Activated T-cell treated with anti-CD3 and anti-CD28 coated beads for 1 hour (primary cell): ENCODE measurements around the gene HBZ.
"Not testable (repeated sequence)": the region's sequence is repeated elsewhere in the genome, so short reads cannot be mapped to it uniquely, and the experiment has no call there.

ENCODE experiments used
- DNase-seq: peaks from one replicate; pipeline ENCODE4 v3.0.0-alpha.2; 2020; ENCODE audit warnings: low read depth

The HBZ gene

DNA sequence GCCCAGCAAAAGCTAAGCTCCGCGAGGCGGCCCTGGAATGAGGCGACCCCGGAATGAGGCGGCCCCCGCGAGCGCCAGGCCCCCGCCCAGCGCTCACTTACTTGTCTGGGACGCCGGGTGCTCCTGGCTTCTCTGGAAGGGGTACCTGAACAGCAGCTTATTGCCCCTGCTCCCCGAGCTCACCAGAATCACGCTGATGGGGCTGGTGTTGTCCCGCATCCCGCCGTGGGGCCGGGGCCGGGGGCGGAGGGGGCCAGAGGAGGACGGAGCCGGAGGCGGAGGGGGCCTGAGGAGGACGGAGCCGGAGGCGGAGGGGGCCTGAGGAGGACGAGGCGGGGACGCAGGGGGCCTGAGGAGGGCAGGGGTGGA, 14.4 kb upstream of the HBZ start:
- DNase-seq, result peak; percentile 18

DNA sequence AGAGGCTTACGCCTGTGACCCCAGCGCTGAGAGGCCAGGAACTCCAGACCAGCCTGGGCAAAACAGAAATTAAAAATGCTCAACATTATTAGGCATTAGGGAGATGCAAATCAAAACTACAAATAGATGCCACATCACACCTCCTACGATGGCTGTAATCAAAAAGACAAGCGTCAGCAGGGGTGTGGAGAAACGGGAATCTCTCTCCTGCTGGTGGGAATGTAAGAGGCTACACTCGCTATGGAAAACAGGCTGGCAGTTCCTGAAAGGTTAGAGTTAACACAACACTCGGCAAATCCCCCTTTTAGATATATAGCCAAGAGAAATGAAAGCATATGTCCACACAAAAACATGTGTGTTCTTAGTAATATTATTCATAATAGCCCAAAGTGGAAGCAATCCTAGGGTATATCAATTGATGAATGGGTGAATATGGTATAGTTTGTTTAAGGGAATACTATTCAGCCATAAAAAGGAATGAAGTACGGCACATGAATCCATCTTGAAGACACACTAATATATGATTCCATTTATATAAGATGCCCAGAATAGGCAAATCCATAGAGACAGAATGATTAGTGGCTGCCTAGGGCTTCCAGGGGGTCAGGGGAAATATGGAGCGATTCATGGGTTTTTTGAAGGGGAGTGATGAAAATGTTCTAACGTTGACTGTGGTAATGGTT, 12.1 kb upstream of the HBZ start:
- no peak for DNase-seq

DNA sequence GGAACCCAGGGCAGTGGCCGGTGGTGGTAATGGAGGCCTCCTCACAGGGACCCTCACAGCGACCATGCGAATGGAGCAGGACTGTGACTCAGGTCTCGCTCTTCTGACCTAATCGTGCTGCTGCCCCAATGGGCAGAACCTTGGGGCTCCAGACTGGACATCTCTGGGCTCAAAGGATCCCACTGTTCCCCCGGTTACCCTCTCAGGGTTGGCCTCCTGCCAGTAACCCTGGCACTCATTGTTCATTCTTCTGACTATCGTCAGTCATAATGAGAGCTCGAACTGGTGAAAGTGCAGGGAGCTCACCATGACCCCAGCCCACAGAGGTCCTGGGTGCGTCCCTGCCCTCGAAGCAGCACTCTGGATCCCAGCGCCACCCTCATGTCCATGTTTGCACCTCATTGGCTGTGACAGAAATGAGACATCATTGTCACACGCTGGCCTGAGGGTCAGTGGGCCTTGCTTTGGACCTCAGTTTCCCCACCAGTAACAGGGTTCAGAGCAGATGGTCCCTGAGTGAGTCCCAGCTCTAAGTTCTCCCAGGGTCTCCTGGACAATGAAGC, 10.0 kb upstream of the HBZ start:
- DNase-seq, result no peak

DNA sequence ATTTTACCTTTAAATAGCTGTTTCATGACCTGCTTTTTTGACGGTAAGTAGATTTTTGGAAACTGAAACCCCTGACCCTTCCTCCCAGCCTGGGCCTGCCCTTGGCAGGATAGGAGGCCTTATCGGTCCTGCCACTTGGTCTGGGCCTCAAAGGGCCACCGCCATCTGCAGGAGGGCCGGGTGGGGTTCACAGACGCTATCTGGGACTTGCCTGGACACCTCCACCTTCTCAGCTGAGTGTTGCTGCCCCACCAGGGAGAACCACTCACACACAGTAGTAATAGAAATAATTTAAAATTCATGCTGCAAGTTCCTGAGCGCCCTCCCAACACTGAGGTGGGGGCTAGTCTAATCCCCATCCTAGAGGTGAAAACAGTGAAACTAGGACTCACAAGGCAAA, 9.4 kb upstream of the HBZ start:
- DNase-seq, result no peak

DNA sequence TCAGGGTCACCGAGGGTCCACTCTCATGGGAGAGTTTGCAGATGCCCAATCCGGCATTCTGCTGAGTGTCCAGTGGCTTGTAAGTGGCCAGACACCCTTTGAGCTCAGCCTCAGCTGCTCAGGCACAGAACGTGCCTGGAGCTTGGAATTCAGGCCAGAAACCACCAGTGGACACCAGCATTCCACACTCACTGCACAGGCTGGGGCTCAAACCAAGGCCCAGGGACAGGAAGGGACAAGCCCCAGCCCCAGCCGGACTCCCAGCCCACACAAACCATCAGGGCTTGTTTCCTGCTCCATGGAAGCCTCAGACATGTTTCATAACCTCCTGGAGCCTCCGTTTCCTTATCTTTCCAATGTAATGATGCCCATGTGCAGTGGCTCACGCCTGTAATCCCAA, 9.0 kb upstream of the HBZ start:
- no peak for DNase-seq

DNA sequence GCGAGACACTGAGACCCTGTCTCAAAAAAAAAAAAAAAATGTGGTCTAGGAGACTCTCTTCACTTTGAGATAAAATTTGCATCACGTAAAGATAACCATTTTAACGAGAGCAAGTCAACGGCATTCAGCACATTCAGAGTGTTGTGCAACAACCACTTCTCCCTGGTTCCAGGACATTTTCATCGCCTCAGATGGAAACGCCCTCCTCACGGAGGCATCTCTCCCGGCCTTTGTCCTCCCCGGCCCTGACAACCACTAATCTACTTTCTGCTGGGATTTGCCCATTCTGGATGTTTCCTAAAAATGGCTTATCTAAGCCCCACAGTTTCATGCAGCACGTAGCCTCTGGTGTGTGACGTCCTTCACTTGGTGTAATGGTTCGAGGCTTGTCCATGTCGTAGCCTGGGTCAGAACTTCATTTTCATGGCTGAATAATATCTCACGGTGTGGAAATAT, 7.6 kb upstream of the HBZ start:
- DNase-seq, result no peak

DNA sequence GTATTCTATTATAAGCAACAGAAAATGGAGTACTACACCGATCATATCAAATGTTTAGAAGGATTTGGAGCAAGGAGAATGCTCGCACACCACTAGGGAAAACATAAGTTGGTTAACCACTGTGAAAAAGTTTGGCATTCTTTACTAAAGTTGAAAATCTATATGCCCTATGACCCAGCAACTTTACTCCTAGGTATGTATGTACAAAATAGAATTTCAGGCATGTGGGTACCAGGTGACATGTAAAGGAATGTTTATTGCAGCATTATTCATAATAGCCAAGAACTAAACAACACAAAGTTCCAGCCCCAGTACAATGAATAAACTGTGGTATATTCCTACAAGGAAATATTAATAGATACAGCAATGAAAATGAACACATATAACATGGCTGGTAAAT, 5.8 kb upstream of the HBZ start:
- no peak for DNase-seq

DNA sequence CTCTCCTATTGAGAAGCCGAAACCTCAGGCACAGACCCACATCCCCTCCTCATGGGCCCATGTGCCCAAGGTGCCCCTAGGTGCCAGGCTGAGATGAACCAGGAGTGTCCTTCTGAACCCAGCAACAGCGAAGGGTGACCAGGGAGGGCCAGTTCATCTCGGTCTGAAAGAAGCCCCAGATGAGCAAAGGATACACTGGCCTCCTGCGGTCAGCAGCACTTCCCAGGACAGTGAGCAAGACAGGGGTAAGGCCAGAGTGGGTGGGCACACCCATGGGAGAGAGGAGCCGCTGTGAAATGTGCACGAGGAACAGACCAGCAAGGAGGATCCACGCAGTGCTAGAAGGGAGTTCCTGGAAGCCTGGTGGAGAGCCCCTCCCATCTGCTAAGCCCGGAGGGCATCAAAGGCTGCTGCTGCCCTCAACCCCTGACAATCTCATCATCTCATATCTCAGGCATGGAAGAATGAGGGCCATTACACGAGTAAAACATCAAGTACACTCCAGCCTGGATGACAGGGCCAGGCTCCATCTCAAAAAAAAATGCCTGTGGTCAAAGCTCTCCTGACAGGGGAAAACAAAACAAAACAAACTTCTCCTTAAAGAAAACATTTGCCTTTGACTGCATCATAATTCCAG, 3.3 kb upstream of the HBZ start:
- no peak for DNase-seq

DNA sequence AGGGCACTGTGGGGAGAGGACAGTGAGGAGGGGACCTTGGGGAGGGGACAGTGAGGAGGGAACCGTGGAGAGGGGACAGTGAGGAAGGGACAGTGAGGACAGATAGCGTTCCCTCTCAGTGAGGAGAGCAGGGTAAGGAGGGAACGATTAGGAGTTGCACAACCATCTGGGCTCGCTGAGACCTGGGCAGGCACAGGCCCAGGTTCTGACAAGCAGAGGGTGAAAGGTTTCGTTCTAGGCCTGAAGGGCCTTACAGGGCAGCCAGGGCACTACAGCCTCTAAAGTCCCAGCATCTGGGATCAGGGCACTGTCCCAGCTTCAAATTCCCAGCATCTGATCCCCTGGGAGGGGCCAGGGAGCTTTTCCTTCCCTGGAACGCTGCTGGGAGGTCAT, 681 bp downstream of the HBZ start:
- not testable (repeated sequence) for DNase-seq

DNA sequence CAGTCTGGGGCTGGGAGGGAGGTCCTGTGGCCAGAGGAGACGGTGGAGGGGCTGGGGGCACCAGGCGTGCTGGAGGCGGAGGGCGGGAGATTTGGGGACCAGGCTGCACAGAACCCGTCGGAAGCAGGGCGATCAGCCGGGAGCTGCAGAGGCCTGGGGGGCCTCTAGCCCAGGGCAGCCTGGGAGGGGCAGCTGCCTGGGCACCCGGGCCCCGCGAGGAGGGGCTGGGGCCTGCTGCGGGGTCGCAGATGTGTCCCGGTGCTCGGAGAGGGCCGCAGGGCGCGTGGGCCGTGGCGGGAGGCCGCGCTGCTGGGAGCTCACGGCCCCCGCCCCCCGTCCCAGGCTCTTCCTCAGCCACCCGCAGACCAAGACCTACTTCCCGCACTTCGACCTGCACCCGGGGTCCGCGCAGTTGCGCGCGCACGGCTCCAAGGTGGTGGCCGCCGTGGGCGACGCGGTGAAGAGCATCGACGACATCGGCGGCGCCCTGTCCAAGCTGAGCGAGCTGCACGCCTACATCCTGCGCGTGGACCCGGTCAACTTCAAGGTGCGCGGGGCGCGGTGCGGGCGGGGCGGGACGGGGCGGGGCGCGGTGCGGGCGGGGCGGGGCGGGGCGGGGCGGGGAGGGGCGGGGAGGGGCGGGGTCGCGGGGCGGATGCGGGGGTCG, 1.2 kb downstream of the HBZ start:
- not testable (repeated sequence) for DNase-seq

DNA sequence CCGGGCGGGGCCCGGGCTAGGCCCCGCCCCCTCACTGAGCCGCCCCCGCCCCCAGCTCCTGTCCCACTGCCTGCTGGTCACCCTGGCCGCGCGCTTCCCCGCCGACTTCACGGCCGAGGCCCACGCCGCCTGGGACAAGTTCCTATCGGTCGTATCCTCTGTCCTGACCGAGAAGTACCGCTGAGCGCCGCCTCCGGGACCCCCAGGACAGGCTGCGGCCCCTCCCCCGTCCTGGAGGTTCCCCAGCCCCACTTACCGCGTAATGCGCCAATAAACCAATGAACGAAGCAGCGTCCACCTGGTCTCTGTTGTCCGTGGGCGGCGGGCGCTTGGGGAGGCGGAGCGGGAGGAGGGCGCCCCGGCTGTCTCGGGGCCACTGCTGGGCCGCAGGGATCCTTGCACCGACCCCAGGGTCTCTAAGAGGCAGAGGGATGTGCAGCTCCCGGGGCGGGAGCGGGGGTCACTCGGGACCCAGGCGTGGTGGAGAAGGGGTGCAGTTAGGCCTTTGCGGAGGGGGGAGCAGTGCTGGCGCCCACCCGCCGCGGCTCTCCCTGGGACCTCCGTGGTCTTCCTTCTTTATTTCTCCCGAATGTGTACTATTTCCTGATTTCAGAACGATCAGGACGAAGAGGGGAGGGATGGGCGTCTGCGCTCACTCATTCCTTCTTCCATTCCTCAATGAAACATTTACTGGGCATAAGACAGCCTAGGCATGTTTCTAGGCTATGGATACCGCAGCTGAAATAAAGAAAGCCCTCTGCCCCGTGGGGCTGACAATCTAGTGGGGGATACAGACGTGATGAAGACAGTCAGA, 2.0 kb downstream of the HBZ start:
- no peak for DNase-seq

DNA sequence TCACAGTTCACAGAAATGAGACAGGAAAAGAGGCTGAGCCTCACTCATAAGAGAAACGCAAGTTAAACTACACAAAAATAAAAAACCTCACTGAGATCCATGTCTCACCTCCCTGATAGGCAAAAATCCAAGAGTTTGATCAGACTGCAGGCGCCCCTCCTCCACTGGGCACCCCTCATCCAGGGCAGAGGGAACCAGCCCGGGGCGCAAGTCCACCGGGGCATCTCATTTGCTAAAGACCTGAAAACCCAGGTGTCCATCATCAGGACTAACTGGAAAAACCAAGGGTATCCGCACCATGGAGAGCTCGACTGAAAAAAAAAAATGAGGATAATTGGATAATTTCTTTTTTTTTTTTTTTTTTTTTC, 2.6 kb downstream of the HBZ start:
- DNase-seq, result no peak

DNA sequence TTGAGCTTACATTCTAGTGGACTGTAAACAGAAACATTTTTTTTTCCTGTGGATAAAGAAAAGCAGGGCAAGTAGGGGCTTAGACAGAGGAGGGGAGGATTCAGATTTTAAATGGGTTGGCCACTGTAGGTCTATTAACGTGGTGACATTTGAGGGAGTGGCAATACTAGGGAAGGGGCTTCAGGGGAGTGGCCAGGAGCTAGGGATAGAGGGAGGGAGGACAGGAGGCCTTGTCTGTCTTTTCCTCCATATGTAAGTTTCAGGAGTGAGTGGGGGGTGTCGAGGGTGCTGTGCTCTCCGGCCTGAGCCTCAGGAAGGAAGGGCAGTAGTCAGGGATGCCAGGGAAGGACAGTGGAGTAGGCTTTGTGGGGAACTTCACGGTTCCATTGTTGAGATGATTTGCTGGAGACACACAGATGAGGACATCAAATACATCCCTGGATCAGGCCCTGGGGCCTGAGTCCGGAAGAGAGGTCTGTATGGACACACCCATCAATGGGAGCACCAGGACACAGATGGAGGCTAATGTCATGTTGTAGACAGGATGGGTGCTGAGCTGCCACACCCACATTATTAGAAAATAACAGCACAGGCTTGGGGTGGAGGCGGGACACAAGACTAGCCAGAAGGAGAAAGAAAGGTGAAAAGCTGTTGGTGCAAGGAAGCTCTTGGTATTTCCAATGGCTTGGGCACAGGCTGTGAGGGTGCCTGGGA, 6.8 kb downstream of the HBZ start:
- no peak for DNase-seq

DNA sequence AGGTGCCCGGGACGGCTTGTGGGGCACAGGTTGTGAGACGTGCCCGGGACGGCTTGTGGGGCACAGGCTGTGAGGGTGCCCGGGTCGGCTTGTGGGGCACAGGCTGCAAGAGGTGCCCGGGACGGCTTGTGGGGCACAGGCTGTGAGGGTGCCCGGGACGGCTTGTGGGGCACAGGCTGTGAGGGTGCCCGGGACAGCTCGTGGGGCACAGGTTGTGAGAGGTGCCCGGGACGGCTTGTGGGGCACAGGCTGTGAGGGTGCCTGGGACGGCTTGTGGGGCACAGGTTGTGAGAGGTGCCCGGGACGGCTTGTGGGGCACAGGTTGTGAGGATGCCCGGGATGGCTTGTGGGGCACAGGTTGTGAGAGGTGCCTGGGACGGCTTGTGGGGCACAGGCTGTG, 7.8 kb downstream of the HBZ start:
- not testable (repeated sequence) for DNase-seq

DNA sequence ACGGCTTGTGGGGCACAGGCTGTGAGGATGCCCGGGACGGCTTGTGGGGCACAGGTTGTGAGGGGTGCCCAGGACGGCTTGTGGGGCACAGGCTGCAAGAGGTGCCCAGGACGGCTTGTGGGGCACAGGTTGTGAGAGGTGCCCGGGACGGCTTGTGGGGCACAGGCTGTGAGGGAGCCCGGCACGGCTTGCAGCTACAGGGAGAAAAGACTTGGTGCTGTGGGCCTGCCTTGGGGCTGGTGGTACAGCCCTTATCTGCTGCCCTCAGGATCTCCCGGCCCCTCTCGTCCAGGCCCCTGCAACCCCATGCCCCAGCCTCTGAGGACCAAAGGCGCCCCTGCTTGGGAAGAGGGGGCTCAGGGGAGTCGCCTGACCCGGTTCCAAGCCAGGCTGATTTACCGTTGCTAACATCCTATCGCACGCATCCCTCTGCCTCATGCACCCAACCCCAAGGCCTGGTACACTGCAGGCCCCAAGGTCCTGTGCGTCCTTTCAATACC, 8.3 kb downstream of the HBZ start:
- DNase-seq, result no peak

DNA sequence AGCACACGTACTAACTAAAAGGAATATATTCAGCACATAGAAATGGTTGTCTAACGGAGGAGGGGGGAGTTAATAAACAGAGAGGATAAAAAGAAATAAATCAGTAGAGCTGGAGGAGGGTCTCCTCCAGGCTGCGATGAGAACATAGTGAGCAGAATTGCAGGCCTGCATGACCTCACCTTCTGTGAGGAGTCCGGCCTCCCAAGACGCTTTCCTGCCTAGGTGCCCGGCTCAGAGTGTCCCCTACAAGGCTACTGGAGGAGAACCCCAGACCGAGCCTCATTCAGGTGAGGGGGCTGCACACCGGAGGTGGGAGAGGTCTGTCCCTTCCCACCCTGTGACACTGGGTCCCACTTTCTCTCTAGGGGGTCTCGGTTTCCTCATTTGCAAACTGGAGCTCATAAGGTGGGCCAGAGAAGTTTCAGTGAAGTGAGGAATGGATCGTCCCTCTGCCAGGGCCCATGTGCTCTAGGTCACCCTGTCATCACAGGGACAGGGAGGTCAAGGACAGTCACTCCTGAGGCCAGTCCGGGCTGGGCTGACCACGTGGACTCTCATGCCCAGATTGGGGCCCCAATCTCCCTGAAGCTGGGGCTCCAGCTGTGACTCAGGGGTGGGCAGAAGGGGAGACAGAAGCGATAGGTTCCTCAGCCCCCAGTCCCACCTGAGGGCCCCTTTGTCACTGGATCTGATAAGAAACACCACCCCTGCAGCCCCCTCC, 10.0 kb downstream of the HBZ start:
- no peak for DNase-seq

DNA sequence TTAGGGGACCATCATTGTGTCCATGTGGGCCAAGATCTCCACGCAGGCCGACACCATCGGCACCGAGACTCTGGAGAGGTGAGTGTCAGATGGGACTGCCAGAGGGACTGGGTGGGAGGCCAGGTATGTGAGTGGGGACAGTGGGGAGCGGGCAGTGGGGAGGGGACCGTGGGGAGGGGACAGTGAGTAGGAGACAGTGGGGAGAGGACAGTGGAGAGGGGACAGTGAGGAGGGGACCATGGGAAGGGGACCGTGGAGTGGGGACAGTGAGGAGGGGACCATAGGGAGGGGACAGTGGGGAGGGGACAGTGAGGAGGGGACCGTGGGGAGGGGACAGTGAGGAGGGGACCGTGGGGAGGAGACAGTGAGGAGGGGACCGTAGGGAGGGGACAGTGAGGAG, 10.7 kb downstream of the HBZ start:
- DNase-seq, result not testable (repeated sequence)

DNA sequence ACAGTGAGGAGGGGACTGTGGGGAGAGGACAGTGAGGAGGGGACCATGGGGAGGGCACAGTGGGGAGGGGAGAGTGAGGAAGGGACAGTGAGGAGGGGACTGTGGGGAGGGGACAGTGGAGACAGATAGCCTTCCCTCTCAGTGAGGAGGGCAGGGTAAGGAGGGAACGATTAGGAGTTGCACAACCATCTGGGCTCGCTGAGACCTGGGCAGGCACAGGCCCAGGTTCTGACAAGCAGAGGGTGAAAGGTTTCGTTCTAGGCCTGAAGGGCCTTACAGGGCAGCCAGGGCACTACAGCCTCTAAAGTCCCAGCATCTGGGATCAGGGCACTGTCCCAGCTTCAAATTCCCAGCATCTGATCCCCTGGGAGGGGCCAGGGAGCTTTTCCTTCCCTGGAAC, 11.3 kb downstream of the HBZ start:
- DNase-seq, result not testable (repeated sequence)

DNA sequence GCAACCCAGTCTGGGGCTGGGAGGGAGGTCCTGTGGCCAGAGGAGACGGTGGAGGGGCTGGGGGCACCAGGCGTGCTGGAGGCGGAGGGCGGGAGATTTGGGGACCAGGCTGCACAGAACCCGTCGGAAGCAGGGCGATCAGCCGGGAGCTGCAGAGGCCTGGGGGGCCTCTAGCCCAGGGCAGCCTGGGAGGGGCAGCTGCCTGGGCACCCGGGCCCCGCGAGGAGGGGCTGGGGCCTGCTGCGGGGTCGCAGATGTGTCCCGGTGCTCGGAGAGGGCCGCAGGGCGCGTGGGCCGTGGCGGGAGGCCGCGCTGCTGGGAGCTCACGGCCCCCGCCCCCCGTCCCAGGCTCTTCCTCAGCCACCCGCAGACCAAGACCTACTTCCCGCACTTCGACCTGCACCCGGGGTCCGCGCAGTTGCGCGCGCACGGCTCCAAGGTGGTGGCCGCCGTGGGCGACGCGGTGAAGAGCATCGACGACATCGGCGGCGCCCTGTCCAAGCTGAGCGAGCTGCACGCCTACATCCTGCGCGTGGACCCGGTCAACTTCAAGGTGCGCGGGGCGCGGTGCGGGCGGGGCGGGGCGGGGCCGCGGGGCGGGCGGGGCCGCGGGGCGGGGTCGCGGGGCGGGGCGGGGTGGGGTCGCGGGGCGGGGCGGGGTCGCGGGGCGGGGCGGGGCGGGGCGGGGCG, 11.8 kb downstream of the HBZ start:
- DNase-seq, result not testable (repeated sequence)

DNA sequence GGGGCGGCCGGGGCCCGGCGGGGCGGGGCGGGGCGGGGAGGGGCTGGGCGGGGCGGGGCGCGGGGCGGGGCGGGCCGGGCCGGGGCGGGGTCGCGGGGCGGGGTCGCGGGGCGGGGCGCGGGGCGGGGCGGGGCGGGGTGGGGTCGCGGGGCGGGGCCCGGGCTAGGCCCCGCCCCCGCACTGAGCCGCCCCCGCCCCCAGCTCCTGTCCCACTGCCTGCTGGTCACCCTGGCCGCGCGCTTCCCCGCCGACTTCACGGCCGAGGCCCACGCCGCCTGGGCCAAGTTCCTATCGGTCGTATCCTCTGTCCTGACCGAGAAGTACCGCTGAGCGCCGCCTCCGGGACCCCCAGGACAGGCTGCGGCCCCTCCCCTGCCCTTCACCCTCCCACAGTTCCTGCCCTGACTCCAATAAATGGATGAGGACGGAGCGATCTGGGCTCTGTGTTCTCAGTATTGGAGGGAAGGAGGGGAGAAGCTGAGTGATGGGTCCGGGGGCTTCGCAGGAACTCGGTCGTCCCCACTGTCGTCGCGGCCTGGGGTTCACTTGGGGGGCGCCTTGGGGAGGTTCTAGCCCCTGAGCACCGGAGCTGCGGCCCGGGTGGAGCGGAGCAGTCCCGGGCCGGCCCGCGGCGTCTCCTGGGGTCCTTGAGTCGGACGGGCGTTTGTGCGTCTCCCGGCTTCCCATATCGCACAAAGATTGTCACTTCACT, 12.5 kb downstream of the HBZ start:
- DNase-seq, result no peak
